Measurements from ENCODE around the gene ACTG1. TPM values are rescaled to one million over a fixed set of nuclear protein-coding genes. Genes with fewer than 3 reads are reported as not detected.
A peak's percentile ranks its signal among the peaks of the same experiment; 100 is the strongest.

ACTG1 gene
- total and polyA plus RNA-seq, 2 of the 13 experiments (the other 11 are each of a cell fraction or from before 2014, with no cell fraction given), result 973 to 1,138 TPM

DNA sequence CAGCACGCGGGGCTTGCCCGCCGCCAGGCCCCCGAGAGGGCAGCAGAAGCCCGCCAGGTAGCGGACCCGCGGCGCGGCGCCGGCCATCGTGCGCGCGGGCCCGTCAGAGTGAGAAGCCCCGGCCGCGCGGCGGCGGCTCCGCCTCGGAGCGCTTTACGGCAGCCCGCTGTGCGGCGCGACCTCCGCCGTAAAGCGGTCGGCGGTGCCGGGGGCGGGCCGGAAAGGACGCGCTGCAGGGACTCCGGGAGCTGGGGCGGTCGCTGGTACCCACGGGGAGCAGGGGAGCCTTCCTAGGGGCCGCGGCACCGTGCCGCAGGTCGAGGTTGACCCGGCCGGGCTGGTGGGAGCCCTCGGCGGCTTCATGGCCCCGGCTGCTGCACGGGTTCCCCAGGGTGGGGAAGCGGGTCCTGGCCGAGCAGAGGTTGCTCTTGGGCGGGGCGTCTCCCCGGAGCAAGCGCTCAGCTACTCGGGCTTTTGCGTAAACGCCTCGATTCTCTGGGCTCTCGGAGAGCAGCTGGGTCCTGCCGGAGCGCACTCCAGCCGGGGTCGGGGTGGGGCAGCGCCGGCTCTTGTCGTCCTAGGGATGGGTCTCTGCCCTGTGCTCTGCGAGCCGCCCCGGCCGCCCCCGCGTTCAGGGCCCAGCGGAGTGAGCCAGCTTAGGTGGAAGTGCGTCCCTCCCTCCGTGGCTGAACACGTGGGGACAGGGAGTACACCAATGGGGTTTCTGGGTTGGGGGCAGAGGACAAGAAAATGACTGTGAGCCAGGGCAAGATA, 39.8 kb upstream of the ACTG1 start, which contains the start of gene FAAP100 (continued):
- TF ChIP-seq MAZ (IDR thresholded peaks at IDR 0.05; ENCODE audit: borderline replicate concordance, low read depth, low read length) (0 out of 2 replicates have a peak, but pooled peaks have one; percentile 28), MAZ (CRISPR knock-in tag; IDR thresholded peaks at IDR 0.05; ENCODE audit: low read depth) (0 out of 2 replicates have a peak, but pooled peaks have one; percentile 29), ZNF460 (CRISPR knock-in tag; IDR thresholded peaks at IDR 0.05; ENCODE audit: borderline replicate concordance) (no peak), HNRNPK (IDR thresholded peaks at IDR 0.05; ENCODE audit: low read depth, low read length, poor library complexity, severe bottlenecking) (peak; percentile 26), PHF20 (CRISPR knock-in tag; IDR thresholded peaks at IDR 0.05) (peak; percentile 86), ZNF724P (CRISPR knock-in tag; IDR thresholded peaks at IDR 0.05; ENCODE audit: borderline replicate concordance) (0 out of 2 replicates have a peak, but pooled peaks have one; percentile 43), ZNF224 (CRISPR knock-in tag; IDR thresholded peaks at IDR 0.05) (peak; percentile 60; the same call in 1 of the 2 replicates), ADNP (CRISPR knock-in tag; IDR thresholded peaks at IDR 0.05) (no peak), ZNF431 (CRISPR knock-in tag; IDR thresholded peaks at IDR 0.05; ENCODE audit: borderline replicate concordance, low read depth) (no peak), CENPT (CRISPR knock-in tag; IDR thresholded peaks at IDR 0.05; ENCODE audit: low read depth) (peak; percentile 13), ZFP82 (CRISPR knock-in tag; IDR thresholded peaks at IDR 0.05; ENCODE audit: borderline replicate concordance) (no peak), MYC (CRISPR knock-in tag; IDR thresholded peaks at IDR 0.05; ENCODE audit: borderline replicate concordance) (peak; percentile 80), ZNF703 (CRISPR knock-in tag; IDR thresholded peaks at IDR 0.05; ENCODE audit: borderline replicate concordance) (0 out of 2 replicates have a peak, but pooled peaks have one; percentile 41), ZFX (CRISPR knock-in tag; IDR thresholded peaks at IDR 0.05; ENCODE audit: low read depth) (peak; percentile 76), ZSCAN30 (CRISPR knock-in tag; IDR thresholded peaks at IDR 0.05) (no peak), ZNF878 (CRISPR knock-in tag; IDR thresholded peaks at IDR 0.05) (0 out of 2 replicates have a peak, but pooled peaks have one; percentile 45), SALL2 (CRISPR knock-in tag; IDR thresholded peaks at IDR 0.05) (peak; percentile 81; the same call in 1 of the 2 replicates), POLR2G (IDR thresholded peaks at IDR 0.05; ENCODE audit: low read depth, low read length) (peak; percentile 78), ASH2L (IDR thresholded peaks at IDR 0.05; ENCODE audit: insufficient read length, low read depth, low read length) (peak; percentile 91), ZNF17 (CRISPR knock-in tag; IDR thresholded peaks at IDR 0.05) (no peak), SNAPC2 (CRISPR knock-in tag; IDR thresholded peaks at IDR 0.05) (peak; percentile 80)
- TF ChIP-seq, protein P1, sequence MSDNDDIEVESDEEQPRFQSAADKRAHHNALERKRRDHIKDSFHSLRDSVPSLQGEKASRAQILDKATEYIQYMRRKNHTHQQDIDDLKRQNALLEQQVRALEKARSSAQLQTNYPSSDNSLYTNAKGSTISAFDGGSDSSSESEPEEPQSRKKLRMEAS (IDR thresholded peaks at IDR 0.05), result peak; percentile 79
- TF ChIP-seq, protein P2, sequence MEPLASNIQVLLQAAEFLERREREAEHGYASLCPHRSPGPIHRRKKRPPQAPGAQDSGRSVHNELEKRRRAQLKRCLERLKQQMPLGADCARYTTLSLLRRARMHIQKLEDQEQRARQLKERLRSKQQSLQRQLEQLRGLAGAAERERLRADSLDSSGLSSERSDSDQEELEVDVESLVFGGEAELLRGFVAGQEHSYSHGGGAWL (CRISPR knock-in tag; IDR thresholded peaks at IDR 0.05), result 0 out of 2 replicates have a peak, but pooled peaks have one; percentile 74
- TF ChIP-seq, protein P3, sequence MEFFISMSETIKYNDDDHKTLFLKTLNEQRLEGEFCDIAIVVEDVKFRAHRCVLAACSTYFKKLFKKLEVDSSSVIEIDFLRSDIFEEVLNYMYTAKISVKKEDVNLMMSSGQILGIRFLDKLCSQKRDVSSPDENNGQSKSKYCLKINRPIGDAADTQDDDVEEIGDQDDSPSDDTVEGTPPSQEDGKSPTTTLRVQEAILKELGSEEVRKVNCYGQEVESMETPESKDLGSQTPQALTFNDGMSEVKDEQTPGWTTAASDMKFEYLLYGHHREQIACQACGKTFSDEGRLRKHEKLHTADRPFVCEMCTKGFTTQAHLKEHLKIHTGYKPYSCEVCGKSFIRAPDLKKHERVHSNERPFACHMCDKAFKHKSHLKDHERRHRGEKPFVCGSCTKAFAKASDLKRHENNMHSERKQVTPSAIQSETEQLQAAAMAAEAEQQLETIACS (CRISPR knock-in tag; IDR thresholded peaks at IDR 0.05), result peak; percentile 89
- TF ChIP-seq, protein P4, sequence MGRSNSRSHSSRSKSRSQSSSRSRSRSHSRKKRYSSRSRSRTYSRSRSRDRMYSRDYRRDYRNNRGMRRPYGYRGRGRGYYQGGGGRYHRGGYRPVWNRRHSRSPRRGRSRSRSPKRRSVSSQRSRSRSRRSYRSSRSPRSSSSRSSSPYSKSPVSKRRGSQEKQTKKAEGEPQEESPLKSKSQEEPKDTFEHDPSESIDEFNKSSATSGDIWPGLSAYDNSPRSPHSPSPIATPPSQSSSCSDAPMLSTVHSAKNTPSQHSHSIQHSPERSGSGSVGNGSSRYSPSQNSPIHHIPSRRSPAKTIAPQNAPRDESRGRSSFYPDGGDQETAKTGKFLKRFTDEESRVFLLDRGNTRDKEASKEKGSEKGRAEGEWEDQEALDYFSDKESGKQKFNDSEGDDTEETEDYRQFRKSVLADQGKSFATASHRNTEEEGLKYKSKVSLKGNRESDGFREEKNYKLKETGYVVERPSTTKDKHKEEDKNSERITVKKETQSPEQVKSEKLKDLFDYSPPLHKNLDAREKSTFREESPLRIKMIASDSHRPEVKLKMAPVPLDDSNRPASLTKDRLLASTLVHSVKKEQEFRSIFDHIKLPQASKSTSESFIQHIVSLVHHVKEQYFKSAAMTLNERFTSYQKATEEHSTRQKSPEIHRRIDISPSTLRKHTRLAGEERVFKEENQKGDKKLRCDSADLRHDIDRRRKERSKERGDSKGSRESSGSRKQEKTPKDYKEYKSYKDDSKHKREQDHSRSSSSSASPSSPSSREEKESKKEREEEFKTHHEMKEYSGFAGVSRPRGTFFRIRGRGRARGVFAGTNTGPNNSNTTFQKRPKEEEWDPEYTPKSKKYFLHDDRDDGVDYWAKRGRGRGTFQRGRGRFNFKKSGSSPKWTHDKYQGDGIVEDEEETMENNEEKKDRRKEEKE (IDR thresholded peaks at IDR 0.05), result no peak
